Liver (tissue), 3 donors: ENCODE measurements around the gene ZNG1F.
"Not testable (repeated sequence)": the region's sequence is repeated elsewhere in the genome, so short reads cannot be mapped to it uniquely, and the experiment has no call there.

Experiments
- EGR1 ChIP-seq, 2 donors: IDR thresholded peaks; 2 replicates each; pipeline ENCODE4 v1.6.1; 2016 to 2018; ENCODE audit warnings: antibody characterized with exemption in 2 of 2, low read depth in 2 of 2
- JUND ChIP-seq, 2 donors: IDR thresholded peaks; 2 replicates each; pipeline ENCODE4 v1.6.1; 2016; ENCODE audit warnings: antibody characterized with exemption in 2 of 2
- TAF1 ChIP-seq: conservative IDR thresholded peaks from 2 replicates; pipeline ENCODE4 v1.6.1; 2016; ENCODE audit warnings: antibody characterized with exemption, mild to moderate bottlenecking
- YY1 ChIP-seq: IDR thresholded peaks from 2 replicates; pipeline ENCODE4 v1.6.1; 2016; ENCODE audit warnings: antibody characterized with exemption, mild to moderate bottlenecking
- TF ChIP-seq, protein P1 (sequence below): fragments of 150-350 bp; IDR thresholded peaks from 2 replicates; pipeline ENCODE4 v1.5.1; 2017; ENCODE audit warnings: improper control_type of control experiment, low read depth, low read length; ENCODE audit not compliant: missing input control
- TF ChIP-seq, protein P2 (sequence below): IDR thresholded peaks from 2 replicates; pipeline ENCODE4 v1.6.1; 2016; ENCODE audit warnings: antibody characterized with exemption
- TF ChIP-seq, protein P3 (sequence below): IDR thresholded peaks from 2 replicates; pipeline ENCODE4 v1.6.1; 2016; ENCODE audit warnings: antibody characterized with exemption, mild to moderate bottlenecking
- donor health status: healthy.
- donor health status: healthy.

DNA sequence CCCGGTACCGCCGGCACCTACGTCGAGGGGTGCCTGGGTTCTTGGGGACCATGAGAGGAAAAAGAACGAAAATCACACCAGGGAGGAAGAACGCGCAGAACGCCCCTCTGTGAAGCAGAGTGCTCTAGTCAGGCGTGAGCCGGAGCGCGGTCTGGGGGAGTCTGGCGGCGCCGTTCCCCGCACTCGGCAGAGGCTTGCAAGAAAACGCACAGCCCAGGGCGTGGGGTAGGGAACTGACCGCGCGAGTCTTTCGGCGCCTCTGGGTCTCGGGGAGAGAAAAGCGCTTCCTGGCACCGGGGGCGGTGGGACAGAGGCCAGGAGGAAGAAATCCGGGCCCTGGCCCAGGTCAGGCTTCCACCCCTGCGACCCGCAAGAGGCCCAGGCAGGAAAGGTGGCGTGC, 65.3 kb downstream of the ZNG1F start:
- TF ChIP-seq, protein P1, sequence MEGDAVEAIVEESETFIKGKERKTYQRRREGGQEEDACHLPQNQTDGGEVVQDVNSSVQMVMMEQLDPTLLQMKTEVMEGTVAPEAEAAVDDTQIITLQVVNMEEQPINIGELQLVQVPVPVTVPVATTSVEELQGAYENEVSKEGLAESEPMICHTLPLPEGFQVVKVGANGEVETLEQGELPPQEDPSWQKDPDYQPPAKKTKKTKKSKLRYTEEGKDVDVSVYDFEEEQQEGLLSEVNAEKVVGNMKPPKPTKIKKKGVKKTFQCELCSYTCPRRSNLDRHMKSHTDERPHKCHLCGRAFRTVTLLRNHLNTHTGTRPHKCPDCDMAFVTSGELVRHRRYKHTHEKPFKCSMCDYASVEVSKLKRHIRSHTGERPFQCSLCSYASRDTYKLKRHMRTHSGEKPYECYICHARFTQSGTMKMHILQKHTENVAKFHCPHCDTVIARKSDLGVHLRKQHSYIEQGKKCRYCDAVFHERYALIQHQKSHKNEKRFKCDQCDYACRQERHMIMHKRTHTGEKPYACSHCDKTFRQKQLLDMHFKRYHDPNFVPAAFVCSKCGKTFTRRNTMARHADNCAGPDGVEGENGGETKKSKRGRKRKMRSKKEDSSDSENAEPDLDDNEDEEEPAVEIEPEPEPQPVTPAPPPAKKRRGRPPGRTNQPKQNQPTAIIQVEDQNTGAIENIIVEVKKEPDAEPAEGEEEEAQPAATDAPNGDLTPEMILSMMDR: not testable (repeated sequence)
- not testable (repeated sequence) for TF ChIP-seq TAF1; JUND (IDR thresholded peaks at IDR 0.05); YY1; EGR1 (IDR thresholded peaks at IDR 0.05; ENCODE audit: low read depth in 2 of 2)
- TF ChIP-seq, protein P2, sequence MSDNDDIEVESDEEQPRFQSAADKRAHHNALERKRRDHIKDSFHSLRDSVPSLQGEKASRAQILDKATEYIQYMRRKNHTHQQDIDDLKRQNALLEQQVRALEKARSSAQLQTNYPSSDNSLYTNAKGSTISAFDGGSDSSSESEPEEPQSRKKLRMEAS: not testable (repeated sequence)
- TF ChIP-seq, protein P3, sequence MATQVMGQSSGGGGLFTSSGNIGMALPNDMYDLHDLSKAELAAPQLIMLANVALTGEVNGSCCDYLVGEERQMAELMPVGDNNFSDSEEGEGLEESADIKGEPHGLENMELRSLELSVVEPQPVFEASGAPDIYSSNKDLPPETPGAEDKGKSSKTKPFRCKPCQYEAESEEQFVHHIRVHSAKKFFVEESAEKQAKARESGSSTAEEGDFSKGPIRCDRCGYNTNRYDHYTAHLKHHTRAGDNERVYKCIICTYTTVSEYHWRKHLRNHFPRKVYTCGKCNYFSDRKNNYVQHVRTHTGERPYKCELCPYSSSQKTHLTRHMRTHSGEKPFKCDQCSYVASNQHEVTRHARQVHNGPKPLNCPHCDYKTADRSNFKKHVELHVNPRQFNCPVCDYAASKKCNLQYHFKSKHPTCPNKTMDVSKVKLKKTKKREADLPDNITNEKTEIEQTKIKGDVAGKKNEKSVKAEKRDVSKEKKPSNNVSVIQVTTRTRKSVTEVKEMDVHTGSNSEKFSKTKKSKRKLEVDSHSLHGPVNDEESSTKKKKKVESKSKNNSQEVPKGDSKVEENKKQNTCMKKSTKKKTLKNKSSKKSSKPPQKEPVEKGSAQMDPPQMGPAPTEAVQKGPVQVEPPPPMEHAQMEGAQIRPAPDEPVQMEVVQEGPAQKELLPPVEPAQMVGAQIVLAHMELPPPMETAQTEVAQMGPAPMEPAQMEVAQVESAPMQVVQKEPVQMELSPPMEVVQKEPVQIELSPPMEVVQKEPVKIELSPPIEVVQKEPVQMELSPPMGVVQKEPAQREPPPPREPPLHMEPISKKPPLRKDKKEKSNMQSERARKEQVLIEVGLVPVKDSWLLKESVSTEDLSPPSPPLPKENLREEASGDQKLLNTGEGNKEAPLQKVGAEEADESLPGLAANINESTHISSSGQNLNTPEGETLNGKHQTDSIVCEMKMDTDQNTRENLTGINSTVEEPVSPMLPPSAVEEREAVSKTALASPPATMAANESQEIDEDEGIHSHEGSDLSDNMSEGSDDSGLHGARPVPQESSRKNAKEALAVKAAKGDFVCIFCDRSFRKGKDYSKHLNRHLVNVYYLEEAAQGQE: not testable (repeated sequence)
